Activated CD8-positive, alpha-beta memory T cell treated with anti-CD3 and anti-CD28 coated beads for 36 hours (primary cell): Measurements from ENCODE around the gene TRH. TPM values are rescaled to one million over a fixed set of nuclear protein-coding genes. Genes with fewer than 3 reads are reported as not detected.
"Not testable (repeated sequence)": the region's sequence is repeated elsewhere in the genome, so short reads cannot be mapped to it uniquely, and the experiment has no call there.

Experiments
- CTCF ChIA-PET: fragments of 350-600 bp; sonication (Branson Sonifier 250); formaldehyde crosslinking; loops from one replicate; lab custom pipeline; 2021; ENCODE audit warnings: antibody characterized with exemption; lab: Charles Lee
- POLR2A ChIA-PET: fragments of 350-600 bp; sonication (Branson Sonifier 250); formaldehyde crosslinking; loops from one replicate; lab custom pipeline; 2021; ENCODE audit warnings: antibody characterized with exemption; lab: Charles Lee
- total RNA-seq, 2 experiments: library from RNA; stranded (reverse); gene quantifications; one replicate each; pipeline ENCODE4 v1.2.3, GENCODE V29; 2021

TRH gene
- total RNA-seq, 2 experiments from 2014 or later: not detected

DNA sequence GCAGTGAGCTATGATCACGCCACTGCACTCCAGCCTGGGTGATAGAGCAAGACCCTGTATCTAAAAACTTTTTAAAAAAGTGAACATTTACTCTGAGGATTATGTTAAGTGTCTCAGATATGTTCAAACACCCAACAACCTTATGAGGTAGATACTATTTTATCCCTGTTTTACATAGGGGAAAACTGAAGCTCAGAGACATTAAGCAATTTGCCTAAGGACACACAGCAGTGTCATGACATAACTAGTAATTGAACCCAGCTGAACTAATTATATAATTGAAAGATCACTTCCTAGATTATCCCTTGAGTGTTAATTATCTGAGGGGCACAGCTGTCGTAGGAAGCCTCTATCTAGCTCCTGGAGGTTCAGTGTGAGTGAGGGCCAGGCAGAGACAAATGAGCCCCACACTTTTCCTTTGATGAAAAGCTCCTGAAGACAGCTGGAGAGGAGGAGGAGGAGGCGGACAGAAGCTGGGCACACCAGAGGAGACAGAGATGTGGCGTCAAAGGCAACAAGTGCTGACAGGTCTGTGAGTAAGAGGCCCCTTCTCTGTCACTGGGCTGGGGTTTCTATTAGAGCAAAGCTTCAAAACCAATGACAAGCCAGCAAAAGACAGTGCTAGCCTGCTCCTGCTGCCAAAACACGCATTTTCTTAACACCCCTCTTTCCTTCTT, 20.5 kb downstream of the TRH start:
- CTCF ChIA-PET: no interaction called here
- POLR2A ChIA-PET: no interaction called here

DNA sequence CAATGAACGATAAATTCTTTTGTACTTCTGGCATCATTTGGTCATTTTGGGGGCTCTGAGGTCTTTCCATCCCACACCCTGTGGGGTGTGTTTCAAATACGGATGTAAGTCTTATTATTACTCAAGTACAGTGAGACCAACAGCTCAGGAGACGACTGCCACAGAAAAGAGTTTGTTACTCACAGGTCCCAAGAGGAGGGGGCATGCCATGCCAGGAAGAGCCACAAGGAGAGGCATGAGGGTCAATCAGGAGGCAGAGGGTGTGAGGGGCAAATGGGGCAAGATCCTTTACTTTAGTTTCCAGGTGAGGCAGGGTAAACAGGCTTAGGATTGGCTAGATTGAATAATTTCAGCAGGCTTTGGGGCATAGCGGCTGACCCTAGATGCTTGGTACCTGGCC, 21.6 kb downstream of the TRH start:
- ChIA-PET POLR2A (no interaction called here), CTCF (no interaction called here)

DNA sequence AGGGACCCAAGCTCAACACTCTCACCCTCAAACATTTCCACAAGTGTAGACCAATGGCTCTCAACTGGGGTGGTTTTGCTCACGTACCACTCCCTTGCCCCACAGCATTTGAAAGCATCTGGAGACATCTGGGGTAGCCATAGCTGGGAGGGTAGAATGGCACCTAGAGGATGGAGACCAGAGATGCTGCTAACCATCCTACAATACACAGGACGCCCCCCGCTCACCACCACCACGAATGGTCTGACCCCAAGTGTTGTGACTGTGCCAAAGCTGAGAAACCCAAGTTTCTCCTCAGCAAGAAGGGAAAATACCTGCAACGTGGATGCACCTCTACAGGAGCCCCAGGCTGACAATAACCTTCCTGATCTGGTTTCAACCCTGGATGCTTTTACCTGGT, 24.7 kb downstream of the TRH start:
- POLR2A ChIA-PET, CTCF ChIA-PET: not testable (repeated sequence)

DNA sequence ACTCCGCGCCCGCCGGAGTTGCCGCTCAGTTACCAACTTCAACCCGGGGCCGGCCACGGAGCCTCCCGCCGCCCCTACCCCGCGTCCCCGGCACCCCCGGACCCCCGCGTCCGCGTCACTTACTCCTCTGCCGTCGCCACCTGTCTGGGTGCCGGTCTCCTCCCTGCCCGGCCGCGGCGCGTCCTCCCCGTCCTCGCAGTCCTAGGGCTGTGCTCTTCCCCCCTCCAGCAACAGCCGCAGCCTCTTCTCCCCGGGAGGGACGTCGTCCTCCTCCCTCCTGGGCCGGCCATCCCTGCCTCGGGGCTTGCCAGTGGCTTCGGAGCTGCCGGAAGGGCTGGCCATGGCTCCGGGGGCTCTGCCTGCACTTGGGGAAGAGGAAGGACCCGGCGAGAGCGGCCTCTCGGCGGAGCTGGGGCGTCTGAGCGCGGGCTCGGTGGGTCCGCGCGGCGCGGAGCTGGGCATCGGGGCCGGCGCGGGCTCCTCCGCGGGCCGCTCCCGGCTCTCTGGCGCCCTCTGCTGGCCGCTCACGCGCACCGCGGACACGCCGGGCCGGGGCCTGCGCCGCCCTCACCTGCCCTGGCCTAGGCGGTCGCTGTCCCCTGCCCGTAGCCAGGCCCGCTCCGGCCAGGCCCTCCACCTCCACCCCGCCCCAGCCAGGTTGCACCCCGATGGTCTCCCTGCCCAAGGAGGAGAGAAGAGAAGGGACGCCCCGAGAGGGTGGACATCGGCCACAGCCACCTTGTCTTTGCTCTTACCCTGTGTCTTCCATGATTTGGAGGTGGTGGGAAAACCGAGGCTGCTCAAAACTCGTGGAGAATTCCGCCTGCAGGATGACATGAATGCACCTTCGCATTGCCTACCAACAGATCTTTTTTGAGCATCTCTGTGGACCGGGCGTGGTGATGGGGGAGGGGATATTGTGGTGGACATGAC, 28.4 kb downstream of the TRH start:
- ChIA-PET CTCF (interaction anchor here (0.9 kb wide), 1 partner anchor 60 kb away, joined by 6 read pairs; no protein-coding TSS in a partner anchor), POLR2A (interaction anchor here (0.6 kb wide), 1 partner anchor 132 kb away, joined by 4 read pairs; no protein-coding TSS in a partner anchor)

DNA sequence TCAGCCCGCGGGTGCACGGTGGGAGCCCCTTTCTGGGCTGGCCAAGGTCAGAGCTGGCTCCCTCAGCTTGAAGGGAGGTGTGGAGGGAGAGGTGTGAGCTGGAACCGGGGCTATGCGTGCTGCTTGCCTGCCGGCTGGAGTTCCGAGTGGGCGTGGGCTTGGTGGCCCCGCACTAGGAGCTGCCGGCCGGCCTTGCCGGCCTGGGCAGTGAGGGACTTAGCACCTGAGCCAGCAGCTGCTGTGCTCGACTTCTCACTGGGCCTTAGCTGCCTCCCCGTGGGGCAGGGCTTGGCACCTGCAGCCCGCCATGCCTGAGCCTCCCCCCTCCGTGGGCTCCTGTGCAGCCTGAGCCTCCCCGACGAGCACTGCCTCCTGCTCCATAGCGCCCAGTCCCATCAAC, 36.0 kb downstream of the TRH start:
- POLR2A ChIA-PET: no interaction called here
- CTCF ChIA-PET: no interaction called here

DNA sequence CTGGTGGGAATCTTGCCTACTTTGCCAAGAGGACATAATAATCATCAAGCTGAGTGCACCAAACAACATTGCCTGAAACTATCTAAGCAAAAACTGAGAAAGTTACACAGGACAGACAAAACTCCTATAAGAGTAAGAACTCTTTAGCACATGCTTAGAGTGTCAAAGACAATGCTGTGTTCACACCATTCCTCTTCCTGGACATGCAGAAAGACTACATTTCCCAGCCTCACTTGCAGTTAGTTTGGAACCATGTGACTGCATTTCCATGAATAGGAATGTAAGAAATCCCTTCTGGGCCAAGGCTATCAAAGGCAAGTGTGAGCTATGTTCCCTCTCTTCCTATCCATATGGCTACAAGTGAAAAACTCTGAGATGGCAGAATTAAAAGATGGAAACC, 37.6 kb downstream of the TRH start:
- CTCF ChIA-PET, POLR2A ChIA-PET: not testable (repeated sequence)

DNA sequence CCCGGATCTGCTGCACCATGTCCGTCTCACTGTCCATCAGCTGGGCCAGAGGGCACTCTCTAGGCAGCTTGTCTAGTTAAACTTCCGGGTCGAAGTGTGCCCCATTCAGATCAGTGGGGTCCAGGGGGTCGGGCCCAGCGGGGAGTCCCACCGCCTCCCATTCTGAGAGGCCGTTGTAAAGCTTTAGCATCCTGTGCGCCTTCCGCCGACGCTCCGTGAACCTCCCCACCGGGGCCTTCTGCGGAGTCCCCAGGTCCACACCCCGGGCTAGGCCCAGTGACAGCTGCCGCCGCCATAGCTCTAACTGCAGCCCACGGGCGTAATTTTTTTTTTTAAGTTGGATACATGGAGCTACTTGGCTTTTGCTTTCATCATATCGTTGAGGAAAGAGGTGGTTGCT, 38.7 kb downstream of the TRH start:
- CTCF ChIA-PET: not testable (repeated sequence)

DNA sequence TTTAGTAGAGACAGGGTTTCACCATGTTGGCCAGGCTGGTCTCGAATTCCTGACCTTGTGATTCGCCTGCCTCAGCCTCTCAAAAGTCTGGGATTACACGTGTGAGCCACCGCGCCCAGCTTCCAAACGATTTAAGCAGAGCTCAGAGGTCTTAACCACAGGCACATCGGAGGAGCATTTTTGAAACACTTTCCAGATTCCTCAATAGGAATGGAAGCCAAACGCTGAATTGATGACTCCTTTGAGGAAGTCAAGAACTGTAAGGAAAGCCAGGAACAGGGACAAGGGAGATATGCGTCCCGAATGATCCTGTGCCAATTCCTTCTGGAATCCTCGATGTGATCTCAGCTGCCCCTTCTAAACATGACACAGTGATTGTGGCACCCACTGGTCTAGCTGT, 40.0 kb downstream of the TRH start:
- POLR2A ChIA-PET: no interaction called here

More for the DNA sequence above, 38.7 kb downstream of the TRH start:
- POLR2A ChIA-PET: not testable (repeated sequence)

DNA sequence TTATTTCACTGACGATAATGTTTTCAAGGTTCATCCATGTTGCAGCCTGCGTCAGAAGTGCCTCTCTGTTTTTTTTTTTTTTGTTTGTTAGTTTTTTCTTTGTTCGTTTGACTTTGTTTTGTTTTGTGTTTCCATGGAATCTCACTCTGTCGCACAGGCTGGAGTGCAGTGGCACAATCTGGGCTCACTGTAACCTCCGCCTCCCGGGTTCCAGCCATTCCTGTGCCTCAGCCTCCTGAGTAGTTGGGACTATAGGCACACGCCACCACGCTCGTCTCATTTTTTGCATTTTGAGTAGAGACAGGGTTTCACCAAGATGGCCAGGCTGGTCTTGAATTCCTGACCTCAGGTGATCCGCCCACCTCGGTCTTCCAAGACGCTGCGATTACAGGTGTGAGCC, 43.1 kb downstream of the TRH start:
- POLR2A ChIA-PET, CTCF ChIA-PET: not testable (repeated sequence)

More for the DNA sequence above, 40.0 kb downstream of the TRH start:
- CTCF ChIA-PET: interaction anchor here (0.6 kb wide), 1 partner anchor 85 kb away, joined by 3 read pairs; no protein-coding TSS in a partner anchor

DNA sequence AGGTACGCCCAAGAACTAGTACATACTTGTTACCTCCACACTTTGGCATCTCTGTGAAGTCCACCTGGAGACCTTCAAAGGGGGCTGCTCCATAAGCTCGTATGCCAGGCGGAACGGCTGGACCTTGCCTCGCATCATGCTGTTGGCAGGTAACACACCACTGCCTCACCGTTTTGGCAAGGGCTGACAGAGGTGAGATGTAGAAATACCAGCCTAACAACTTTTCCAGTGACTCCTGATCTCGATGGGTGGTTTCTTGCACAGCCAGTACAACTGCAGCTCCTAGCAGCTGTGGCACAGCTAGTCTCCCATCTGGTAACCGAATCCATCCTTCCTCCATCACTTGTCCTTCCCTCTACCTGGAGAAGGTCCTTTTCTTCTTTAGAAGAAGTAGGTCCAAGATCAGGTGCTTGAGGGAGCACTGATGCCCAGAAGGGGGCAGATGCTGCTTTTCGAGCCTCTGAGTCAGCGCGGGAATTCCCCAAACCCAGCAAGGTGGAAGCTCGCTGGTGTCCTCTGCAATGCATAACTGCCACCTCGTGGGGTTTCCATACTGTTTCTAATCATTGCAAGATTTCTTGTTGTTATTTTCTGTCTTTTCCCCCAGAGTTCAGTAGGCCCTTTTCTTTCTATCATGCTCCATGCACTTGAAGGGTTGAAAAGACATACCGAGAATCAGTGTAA, 51.8 kb downstream of the TRH start:
- POLR2A ChIA-PET, CTCF ChIA-PET: not testable (repeated sequence)

DNA sequence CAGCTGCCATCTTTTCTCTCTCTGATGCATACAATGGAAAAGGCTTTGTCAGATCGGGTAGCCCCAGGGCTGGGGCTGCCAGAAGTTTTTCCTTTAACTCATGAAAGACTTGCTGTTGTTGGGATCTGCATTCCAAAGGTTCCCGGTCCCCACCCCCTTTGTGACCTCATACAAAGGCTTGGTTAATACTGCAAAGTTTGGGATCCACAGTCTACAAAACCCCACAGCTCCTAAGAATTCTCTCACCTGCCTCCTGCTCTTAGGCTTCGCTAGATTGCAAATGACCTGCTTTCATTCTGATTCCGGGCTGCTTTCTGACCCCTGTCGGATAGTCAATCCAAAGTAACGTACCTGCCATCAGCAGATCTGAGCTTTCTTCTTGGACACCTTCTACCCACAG, 52.9 kb downstream of the TRH start:
- POLR2A ChIA-PET: not testable (repeated sequence)
- CTCF ChIA-PET: interaction anchor here (1.2 kb wide), 1 partner anchor 65 kb away, joined by 4 read pairs; no protein-coding TSS in a partner anchor

Other genes with a start within 250 kb of the TRH start
- 10 to 100 TPM; 14.7 to 16.3 TPM for gene TMCC1, start 81.0 kb upstream of the TRH start, total RNA-seq
- 1 to 10 TPM in 1 of 2 experiments, under 1 TPM in 1; 0.82 to 1.0 TPM for gene ALG1L2, start 107.1 kb downstream of the TRH start, total RNA-seq